HG03135 (cell line): ENCODE results near the gene LCN15.
"Not testable (repeated sequence)": the region's sequence is repeated elsewhere in the genome, so short reads cannot be mapped to it uniquely, and the experiment has no call there.

Experiments
- ATAC-seq: cut with Tn5 transposase; IDR thresholded peaks from one replicate; pipeline ENCODE4 v1.9.1; 2021; ENCODE audit warnings: mild to moderate bottlenecking, moderate library complexity; ENCODE audit not compliant: unreplicated experiment

LCN15 gene

GRCh38 chr9:136723362-136723976 lies 40.8 kb downstream of the LCN15 start:
- ATAC-seq, result no peak

GRCh38 chr9:136722969-136723356 lies 41.4 kb downstream of the LCN15 start:
- no peak for ATAC-seq

GRCh38 chr9:136722093-136722968 lies 42.0 kb downstream of the LCN15 start:
- no peak for ATAC-seq

- ATAC-seq, result no peak
Measured at GRCh38 chr9:136721339-136722092, 42.8 kb downstream of the LCN15 start.

GRCh38 chr9:136720898-136721338 lies 43.4 kb downstream of the LCN15 start:
- no peak for ATAC-seq

- ATAC-seq, result no peak
Measured at GRCh38 chr9:136720251-136720897, 43.9 kb downstream of the LCN15 start.

- ATAC-seq, result no peak
Measured at GRCh38 chr9:136719195-136719880, 45.0 kb downstream of the LCN15 start.

GRCh38 chr9:136718345-136719194 lies 45.7 kb downstream of the LCN15 start:
- ATAC-seq, result no peak

GRCh38 chr9:136717399-136717798 lies 46.9 kb downstream of the LCN15 start:
- no peak for ATAC-seq

GRCh38 chr9:136714893-136715274 lies 49.4 kb downstream of the LCN15 start:
- ATAC-seq, result no peak

GRCh38 chr9:136714096-136714892 lies 50.0 kb downstream of the LCN15 start:
- ATAC-seq, result no peak

GRCh38 chr9:136713550-136713949 lies 50.8 kb downstream of the LCN15 start:
- ATAC-seq, result no peak

- no peak for ATAC-seq
Measured at GRCh38 chr9:136712690-136713544, 51.4 kb downstream of the LCN15 start.

- no peak for ATAC-seq
Measured at GRCh38 chr9:136711751-136712689, 52.3 kb downstream of the LCN15 start, which contains the start of gene DIPK1B. DIPK1B (plus strand) TSS chr9:136712572; CDS start chr9:136712666, 94 bp downstream.

GRCh38 chr9:136711219-136711648 lies 53.1 kb downstream of the LCN15 start:
- ATAC-seq, result not testable (repeated sequence)

- ATAC-seq, result no peak
Measured at GRCh38 chr9:136710543-136710942, 53.8 kb downstream of the LCN15 start.
